NOMO-1 treated with DMSO at 0.1 percent for 48 hours (cell line): Measurements from ENCODE around the gene TLR2.
"Not testable (repeated sequence)": the region's sequence is repeated elsewhere in the genome, so short reads cannot be mapped to it uniquely, and the experiment has no call there.

Experiments used
- DNase-seq: peaks from one replicate; lab custom pipeline; 2025; ENCODE audit not compliant: unreplicated experiment; lab: John Stamatoyannopoulos, UW

TLR2 gene

GRCh38 chr4:153661215-153661822, 22.8 kb upstream of the TLR2 start:
- DNase-seq, result peak; percentile 97

- DNase-seq, result no peak
Observed at GRCh38 chr4:153661908-153662307, 22.2 kb upstream of the TLR2 start.

- no peak for DNase-seq
Observed at GRCh38 chr4:153663667-153664066, 20.4 kb upstream of the TLR2 start.

GRCh38 chr4:153666505-153666904, 17.6 kb upstream of the TLR2 start:
- DNase-seq, result not testable (repeated sequence)

GRCh38 chr4:153668647-153669046, 15.4 kb upstream of the TLR2 start:
- DNase-seq, result no peak

GRCh38 chr4:153669838-153670237, 14.2 kb upstream of the TLR2 start:
- DNase-seq, result no peak

- DNase-seq, result no peak
Observed at GRCh38 chr4:153676486-153676885, 7.6 kb upstream of the TLR2 start.

GRCh38 chr4:153676984-153677383, 7.1 kb upstream of the TLR2 start:
- DNase-seq, result no peak

GRCh38 chr4:153679486-153679885, 4.6 kb upstream of the TLR2 start:
- DNase-seq, result no peak

- no peak for DNase-seq
Observed at GRCh38 chr4:153683763-153684181, 308 bp upstream of the TLR2 start.

GRCh38 chr4:153684971-153685371, 891 bp downstream of the TLR2 start:
- no peak for DNase-seq

GRCh38 chr4:153704522-153704921, 20.4 kb downstream of the TLR2 start:
- DNase-seq, result no peak

- DNase-seq, result peak; percentile 92
Observed at GRCh38 chr4:153705743-153706468, 21.8 kb downstream of the TLR2 start.

- DNase-seq, result peak; percentile 77
Observed at GRCh38 chr4:153706519-153706918, 22.4 kb downstream of the TLR2 start.

- no peak for DNase-seq
Observed at GRCh38 chr4:153710681-153711080, 26.6 kb downstream of the TLR2 start.

- no peak for DNase-seq
Observed at GRCh38 chr4:153713866-153714646, 30.0 kb downstream of the TLR2 start.

- no peak for DNase-seq
Observed at GRCh38 chr4:153722036-153722435, 38.0 kb downstream of the TLR2 start.

- DNase-seq, result no peak
Observed at GRCh38 chr4:153724606-153725005, 40.5 kb downstream of the TLR2 start.

- no peak for DNase-seq
Observed at GRCh38 chr4:153725136-153725830, 41.2 kb downstream of the TLR2 start.

- no peak for DNase-seq
Observed at GRCh38 chr4:153725831-153726154, 41.7 kb downstream of the TLR2 start.

GRCh38 chr4:153728151-153728550, 44.1 kb downstream of the TLR2 start:
- peak; percentile 55 for DNase-seq

- peak; percentile 75 for DNase-seq
Observed at GRCh38 chr4:153728660-153729059, 44.6 kb downstream of the TLR2 start.
